OCI-LY3 (cell line): ENCODE results near the gene NLRX1.
"Not testable (repeated sequence)": the region's sequence is repeated elsewhere in the genome, so short reads cannot be mapped to it uniquely, and the experiment has no call there.

Experiments used
- H2AFZ ChIP-seq: fragments of 200-600, 300-600 bp; shearing (Covaris generic); 2 replicates; pipeline ENCODE4 v1.6.0; 2014; ENCODE audit warnings: antibody characterized with exemption, low read depth, low read length
- H3K27ac ChIP-seq: fragments of 200-600, 300-600 bp; sonication (generic); 2 replicates; pipeline ENCODE4 v1.5.1; 2014; ENCODE audit warnings: mild to moderate bottlenecking, low read length, moderate library complexity, mixed read lengths
- H3K27me3 ChIP-seq: fragments of 200-600, 300-600 bp; sonication (generic); 2 replicates; pipeline ENCODE4 v1.6.1; 2014; ENCODE audit warnings: low read depth, low read length, mixed read lengths
- H3K36me3 ChIP-seq: fragments of 200-600, 300-600 bp; sonication (generic); replicated peaks from 2 replicates; pipeline ENCODE3; 2014; ENCODE audit warnings: low read depth, low read length, mixed read lengths
- H3K4me1 ChIP-seq: fragments of 300-600, 200-600 bp; sonication (generic); 2 replicates; pipeline ENCODE4 v1.6.1; 2014; ENCODE audit warnings: low read length, mixed read lengths
- H3K4me2 ChIP-seq: fragments of 200-600, 300-600 bp; sonication (generic); 2 replicates; pipeline ENCODE4 v1.6.1; 2014; ENCODE audit warnings: low read length, mixed read lengths
- H3K4me3 ChIP-seq: fragments of 300-600, 200-600 bp; sonication (generic); 2 replicates; pipeline ENCODE4 v1.5.1; 2014; ENCODE audit warnings: antibody characterized with exemption, mild to moderate bottlenecking, low read length, moderate library complexity
- H3K79me2 ChIP-seq: fragments of 300-600, 200-600 bp; shearing (Covaris generic); 2 replicates; pipeline ENCODE4 v1.6.1; 2014; ENCODE audit warnings: mild to moderate bottlenecking, low read length, mixed read lengths
- H3K9ac ChIP-seq: fragments of 300-600, 200-600 bp; shearing (Covaris generic); 2 replicates; pipeline ENCODE4 v1.6.0; 2014; ENCODE audit warnings: mild to moderate bottlenecking, low read length, moderate library complexity
- H3K9me3 ChIP-seq: fragments of 200-600, 300-600 bp; shearing (Covaris generic); 2 replicates; pipeline ENCODE4 v1.6.1; 2014; ENCODE audit warnings: low read length, mixed read lengths; ENCODE audit not compliant: insufficient read depth
- H4K20me1 ChIP-seq: fragments of 200-600, 300-600 bp; sonication (generic); 2 replicates; pipeline ENCODE4 v1.6.1; 2016; ENCODE audit warnings: low read length, mixed read lengths; ENCODE audit not compliant: insufficient read depth
- CTCF ChIP-seq: fragments of 200-600, 300-600 bp; sonication (generic); IDR thresholded peaks from 2 replicates; pipeline ENCODE4 v1.5.1; 2014; ENCODE audit warnings: antibody characterized with exemption, low read length, low read depth
- EZH2phosphoT487 ChIP-seq: fragments of 200-600 bp; shearing (Covaris generic); IDR thresholded peaks from 2 replicates; pipeline ENCODE4 v1.6.1; 2018; ENCODE audit warnings: antibody characterized with exemption, mixed run types, low read depth

The NLRX1 gene

DNA sequence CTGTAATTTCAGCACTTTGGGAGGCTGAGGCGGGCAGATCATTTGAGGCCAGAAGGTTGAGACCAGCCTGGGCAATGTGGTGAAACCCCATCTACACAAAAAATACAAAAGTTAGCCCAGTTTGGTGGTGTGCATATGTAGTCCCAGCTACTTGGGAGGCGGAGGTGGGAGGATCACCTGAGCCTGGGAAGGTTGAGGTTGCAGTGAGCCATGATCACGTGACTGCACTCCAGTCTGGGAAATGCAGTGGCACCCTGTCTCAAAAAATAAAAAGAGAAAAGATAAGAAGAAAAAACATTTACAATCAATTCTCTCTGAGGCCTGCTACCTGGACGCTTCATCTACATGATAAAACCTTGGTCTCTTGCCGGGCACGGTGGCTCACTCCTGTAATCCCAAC is 30.4 kb downstream of the NLRX1 start:
- Histone ChIP-seq H3K27ac (no peak overlapping the region), H3K4me2 (no peak overlapping the region), H3K9ac (no peak overlapping the region), H3K79me2 (no peaks in the 10 kb centered on the region), H3K27me3 (no peaks in the 10 kb centered on the region), H3K4me1 (peaks cover 4% of the 10 kb centered on the region; the same call in 1 of the 2 replicates), H3K36me3 (no peaks in the 10 kb centered on the region), H4K20me1 (no peaks in the 10 kb centered on the region), H3K4me3 (no peak overlapping the region), H3K9me3 (no peaks in the 10 kb centered on the region), H2AFZ (no peak overlapping the region)
- no peak for TF ChIP-seq EZH2phosphoT487
- no peak for TF ChIP-seq CTCF

DNA sequence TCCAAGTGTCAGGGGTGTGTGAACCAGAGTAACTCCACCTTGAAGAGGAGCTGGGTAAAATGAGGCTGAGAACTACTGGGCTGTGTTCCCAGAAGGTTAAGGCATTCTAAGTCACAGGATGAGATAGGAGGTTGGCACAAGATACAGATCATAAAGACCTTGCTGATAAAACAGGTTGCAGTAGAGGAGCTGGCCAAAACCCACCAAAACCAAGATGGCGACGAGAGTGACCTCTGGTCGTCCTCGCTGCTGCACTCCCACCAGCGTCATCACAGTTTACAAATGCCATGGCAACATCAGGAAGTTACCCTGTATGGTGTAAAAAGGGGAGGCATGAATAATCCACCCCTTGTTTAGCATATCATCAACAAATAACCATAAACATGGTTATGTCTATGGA is 32.7 kb downstream of the NLRX1 start:
- H3K9me3 ChIP-seq, H3K36me3 ChIP-seq, H3K27ac ChIP-seq, H3K4me3 ChIP-seq, H3K4me2 ChIP-seq, H3K27me3 ChIP-seq, H2AFZ ChIP-seq, H3K9ac ChIP-seq, H4K20me1 ChIP-seq, H3K79me2 ChIP-seq: not testable (repeated sequence)
- peaks cover 15% of the 10 kb centered on the region for H3K4me1 ChIP-seq

DNA sequence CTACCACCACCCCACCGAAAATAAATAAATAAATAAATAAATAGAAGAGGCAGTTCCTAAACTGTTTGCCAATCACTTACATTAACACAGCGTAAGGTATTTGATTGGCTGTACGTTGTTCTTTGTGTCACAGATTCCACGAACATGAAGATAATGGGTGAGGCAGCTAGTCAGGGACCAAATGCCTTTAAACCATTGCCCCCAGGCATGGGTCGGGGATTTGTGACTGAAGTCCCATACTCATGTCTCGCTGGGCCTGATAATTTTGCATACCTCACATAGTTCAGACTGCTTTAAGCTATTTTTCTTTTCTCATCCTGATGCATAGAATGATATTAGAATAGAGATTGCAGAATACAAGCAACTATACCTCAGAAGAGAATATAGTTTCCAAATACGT is 34.0 kb downstream of the NLRX1 start:
- no peak for TF ChIP-seq EZH2phosphoT487
- TF ChIP-seq CTCF, result no peak
- Histone ChIP-seq H3K36me3 (no peaks in the 10 kb centered on the region), H3K79me2 (peaks cover 13% of the 10 kb centered on the region), H3K27ac (no peak overlapping the region), H3K4me1 (peaks cover 11% of the 10 kb centered on the region), H3K4me3 (no peak overlapping the region), H3K9me3 (no peaks in the 10 kb centered on the region), H3K27me3 (no peaks in the 10 kb centered on the region), H2AFZ (no peak overlapping the region), H3K9ac (no peak overlapping the region), H4K20me1 (no peaks in the 10 kb centered on the region), H3K4me2 (no peak overlapping the region)

DNA sequence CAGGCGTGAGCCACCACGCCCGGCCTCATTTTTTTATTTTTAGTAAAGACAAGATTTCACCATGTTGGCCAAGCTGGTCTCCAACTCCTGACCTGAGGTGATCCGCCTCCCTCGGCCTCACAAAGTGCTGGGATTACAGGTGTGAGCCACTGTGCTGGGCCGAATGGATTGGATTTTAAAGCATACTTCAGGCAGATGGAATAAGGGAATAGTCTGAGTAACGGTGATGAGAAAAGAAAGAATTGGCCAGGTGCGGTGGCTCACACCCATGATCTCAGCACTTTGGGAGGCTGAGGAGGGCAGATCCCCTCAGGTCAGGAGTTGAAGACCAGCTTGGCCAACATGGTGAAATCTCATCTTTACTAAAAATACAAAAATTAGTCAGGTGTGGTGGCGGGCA is 35.5 kb downstream of the NLRX1 start:
- H3K4me3 ChIP-seq, result no peak overlapping the region
- no peaks in the 10 kb centered on the region for H3K27me3 ChIP-seq
- TF ChIP-seq EZH2phosphoT487, result no peak
- TF ChIP-seq CTCF, result no peak
- H3K4me1 ChIP-seq, result peaks cover 18% of the 10 kb centered on the region
- no peaks in the 10 kb centered on the region for H3K36me3 ChIP-seq
- no peak overlapping the region for H3K9ac ChIP-seq
- peaks cover 28% of the 10 kb centered on the region for H3K79me2 ChIP-seq
- no peak overlapping the region for H2AFZ ChIP-seq
- H4K20me1 ChIP-seq, result peaks cover 11% of the 10 kb centered on the region; the same call in 1 of the 2 replicates
- H3K27ac ChIP-seq, result no peak overlapping the region
- no peaks in the 10 kb centered on the region for H3K9me3 ChIP-seq
- no peak overlapping the region for H3K4me2 ChIP-seq

DNA sequence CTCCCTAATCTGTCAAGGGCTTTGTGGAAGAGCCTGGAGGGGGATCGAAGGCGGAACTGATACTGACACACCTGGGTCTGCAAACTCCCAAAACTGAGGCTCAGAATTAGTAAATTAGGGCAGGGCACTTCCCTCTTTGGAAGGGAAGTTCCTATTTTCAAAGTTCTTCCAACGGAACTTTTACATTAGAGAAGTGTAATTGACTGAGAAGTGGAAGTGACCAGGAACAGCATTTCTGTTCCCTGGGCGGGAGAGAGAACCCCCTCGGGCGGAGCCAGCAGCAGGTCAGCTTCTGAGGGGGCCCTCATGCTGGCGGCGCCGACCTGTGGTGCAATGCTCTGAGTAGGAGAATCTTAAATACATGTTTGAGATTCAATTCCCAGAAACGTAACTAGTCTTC is 36.6 kb downstream of the NLRX1 start:
- peaks cover 3% of the 10 kb centered on the region for H3K36me3 ChIP-seq
- peaks cover 18% of the 10 kb centered on the region for H3K4me1 ChIP-seq
- H3K4me2 ChIP-seq, result peak overlapping the region; percentile 85
- peaks cover 39% of the 10 kb centered on the region for H3K79me2 ChIP-seq
- peak overlapping the region; percentile 96 for H3K4me3 ChIP-seq
- no peaks in the 10 kb centered on the region for H3K9me3 ChIP-seq
- TF ChIP-seq EZH2phosphoT487 (no peak), CTCF (no peak)
- H3K9ac ChIP-seq, result peak overlapping the region; percentile 95
- peaks cover 21% of the 10 kb centered on the region for H4K20me1 ChIP-seq
- H2AFZ ChIP-seq, result no peak overlapping the region
- H3K27me3 ChIP-seq, result no peaks in the 10 kb centered on the region
- peak overlapping the region; percentile 79; the same call in 1 of the 2 replicates for H3K27ac ChIP-seq
